Hepatocyte (in vitro differentiated cells): ENCODE data around the gene ZNHIT6.

ENCODE experiments used
- EZH2phosphoT487 ChIP-seq: fragments of 200-600 bp; sonication (generic); IDR thresholded peaks from one replicate; pipeline ENCODE4 v1.6.1; 2018; ENCODE audit warnings: antibody characterized with exemption, mild to moderate bottlenecking, low read depth, moderate library complexity; ENCODE audit not compliant: unreplicated experiment, severe bottlenecking
- TF ChIP-seq, protein P1 (sequence below): fragments of 200-600 bp; sonication (generic); IDR thresholded peaks from 2 replicates; pipeline ENCODE4 v1.5.1; 2016; ENCODE audit warnings: antibody characterized with exemption, mild to moderate bottlenecking; ENCODE audit not compliant: poor library complexity

DNA sequence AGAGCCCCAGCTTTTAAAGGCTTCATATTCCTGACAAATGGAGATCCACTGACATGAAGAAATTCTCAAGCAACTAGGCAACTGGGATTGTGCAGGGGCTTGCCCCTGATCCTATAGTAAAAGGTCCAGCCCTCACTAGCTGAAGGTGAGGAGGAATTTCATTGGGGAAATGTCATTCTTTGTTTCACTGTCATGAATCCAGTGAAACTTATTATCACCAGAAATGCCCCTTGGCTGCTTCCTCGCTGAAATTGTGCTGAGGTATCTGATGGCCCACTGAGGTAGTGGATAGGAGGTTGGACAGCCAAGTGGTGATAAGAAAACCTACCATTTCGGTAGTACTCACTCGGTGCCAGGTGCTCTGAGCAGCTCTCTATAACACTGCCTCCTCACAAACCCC, 91.5 kb downstream of the ZNHIT6 start:
- TF ChIP-seq, protein P1, sequence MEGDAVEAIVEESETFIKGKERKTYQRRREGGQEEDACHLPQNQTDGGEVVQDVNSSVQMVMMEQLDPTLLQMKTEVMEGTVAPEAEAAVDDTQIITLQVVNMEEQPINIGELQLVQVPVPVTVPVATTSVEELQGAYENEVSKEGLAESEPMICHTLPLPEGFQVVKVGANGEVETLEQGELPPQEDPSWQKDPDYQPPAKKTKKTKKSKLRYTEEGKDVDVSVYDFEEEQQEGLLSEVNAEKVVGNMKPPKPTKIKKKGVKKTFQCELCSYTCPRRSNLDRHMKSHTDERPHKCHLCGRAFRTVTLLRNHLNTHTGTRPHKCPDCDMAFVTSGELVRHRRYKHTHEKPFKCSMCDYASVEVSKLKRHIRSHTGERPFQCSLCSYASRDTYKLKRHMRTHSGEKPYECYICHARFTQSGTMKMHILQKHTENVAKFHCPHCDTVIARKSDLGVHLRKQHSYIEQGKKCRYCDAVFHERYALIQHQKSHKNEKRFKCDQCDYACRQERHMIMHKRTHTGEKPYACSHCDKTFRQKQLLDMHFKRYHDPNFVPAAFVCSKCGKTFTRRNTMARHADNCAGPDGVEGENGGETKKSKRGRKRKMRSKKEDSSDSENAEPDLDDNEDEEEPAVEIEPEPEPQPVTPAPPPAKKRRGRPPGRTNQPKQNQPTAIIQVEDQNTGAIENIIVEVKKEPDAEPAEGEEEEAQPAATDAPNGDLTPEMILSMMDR, result no peak
- no peak for TF ChIP-seq EZH2phosphoT487
